ENCODE measurements around the gene ARHGAP15. TPM values are rescaled to one million over a fixed set of nuclear protein-coding genes. Genes with fewer than 3 reads are reported as not detected.

Gene ARHGAP15
- total RNA-seq, 1 experiment from 2014 or later: 0.41 TPM

GRCh38 chr2:143551971-143552650 is 422.9 kb downstream of the ARHGAP15 start:
- ChIA-PET CTCF (no interaction called here), POLR2A (no interaction called here)
- in situ Hi-C loops (cut with HindIII; ENCODE audit: low pct_unique_long_range_greater_than_20kb, low sequenced_read_pairs): no loop called here
- H3K4me3 ChIP-seq (ENCODE audit: low read depth in 2 of 2, low read length in 2 of 2): no peak overlapping the region
- BruUV-seq (replicated peaks): no TSS peak
- no peaks in the 10 kb centered on the region for H3K9me3 ChIP-seq (ENCODE audit: control insufficient read depth, insufficient read depth, low read depth, low read length)
- no peaks in the 10 kb centered on the region for H3K4me1 ChIP-seq (ENCODE audit: control insufficient read depth, insufficient read depth, low read length)
- TF ChIP-seq, protein P1, sequence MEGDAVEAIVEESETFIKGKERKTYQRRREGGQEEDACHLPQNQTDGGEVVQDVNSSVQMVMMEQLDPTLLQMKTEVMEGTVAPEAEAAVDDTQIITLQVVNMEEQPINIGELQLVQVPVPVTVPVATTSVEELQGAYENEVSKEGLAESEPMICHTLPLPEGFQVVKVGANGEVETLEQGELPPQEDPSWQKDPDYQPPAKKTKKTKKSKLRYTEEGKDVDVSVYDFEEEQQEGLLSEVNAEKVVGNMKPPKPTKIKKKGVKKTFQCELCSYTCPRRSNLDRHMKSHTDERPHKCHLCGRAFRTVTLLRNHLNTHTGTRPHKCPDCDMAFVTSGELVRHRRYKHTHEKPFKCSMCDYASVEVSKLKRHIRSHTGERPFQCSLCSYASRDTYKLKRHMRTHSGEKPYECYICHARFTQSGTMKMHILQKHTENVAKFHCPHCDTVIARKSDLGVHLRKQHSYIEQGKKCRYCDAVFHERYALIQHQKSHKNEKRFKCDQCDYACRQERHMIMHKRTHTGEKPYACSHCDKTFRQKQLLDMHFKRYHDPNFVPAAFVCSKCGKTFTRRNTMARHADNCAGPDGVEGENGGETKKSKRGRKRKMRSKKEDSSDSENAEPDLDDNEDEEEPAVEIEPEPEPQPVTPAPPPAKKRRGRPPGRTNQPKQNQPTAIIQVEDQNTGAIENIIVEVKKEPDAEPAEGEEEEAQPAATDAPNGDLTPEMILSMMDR (IDR thresholded peaks at IDR 0.05): no peak
- H3K27me3 ChIP-seq (ENCODE audit: control insufficient read depth, insufficient read depth, low read length): no peaks in the 10 kb centered on the region
- no peak overlapping the region for H3K27ac ChIP-seq (ENCODE audit: low read length)
- H3K36me3 ChIP-seq (ENCODE audit: control insufficient read depth, insufficient read depth, low read length): no peaks in the 10 kb centered on the region
- no peak for DNase-seq (ENCODE audit: low read depth, low spot score)
- ATAC-seq: no peak
- intact Hi-C loops (cut with micrococcal nuclease; ENCODE audit: unreplicated experiment): no loop called here

- intact Hi-C loops (cut with micrococcal nuclease; ENCODE audit: unreplicated experiment): no loop called here
- H3K4me1 ChIP-seq (ENCODE audit: control insufficient read depth, insufficient read depth, low read length): no peaks in the 10 kb centered on the region
- ATAC-seq: no peak
Measured at GRCh38 chr2:143553261-143553660, 424.0 kb downstream of the ARHGAP15 start.

More at GRCh38 chr2:143553261-143553660, 424.0 kb downstream of the ARHGAP15 start:
- H3K27me3 ChIP-seq (ENCODE audit: control insufficient read depth, insufficient read depth, low read length): no peaks in the 10 kb centered on the region
- TF ChIP-seq TCF7L2 (IDR thresholded peaks at IDR 0.05; ENCODE audit: low read depth, low read length) (no peak), POLR2AphosphoS5 (IDR thresholded peaks at IDR 0.05; ENCODE audit: low read depth, low read length) (no peak), SIN3A (IDR thresholded peaks at IDR 0.05; ENCODE audit: borderline replicate concordance, insufficient read depth, low read depth, low read length) (no peak), REST (IDR thresholded peaks at IDR 0.05; ENCODE audit: insufficient read depth in 1 of 2, low read depth in 2 of 2, low read length in 1 of 2) (no peak)
- TF ChIP-seq, protein P1 (IDR thresholded peaks at IDR 0.05): no peak
- ChIA-PET POLR2A (no interaction called here), CTCF (no interaction called here)
- in situ Hi-C loops (cut with HindIII; ENCODE audit: low pct_unique_long_range_greater_than_20kb, low sequenced_read_pairs): no loop called here
- BruUV-seq (replicated peaks): no TSS peak
- H3K9me3 ChIP-seq (ENCODE audit: control insufficient read depth, insufficient read depth, low read depth, low read length): no peaks in the 10 kb centered on the region
- H3K4me3 ChIP-seq (ENCODE audit: low read depth in 2 of 2, low read length in 2 of 2): no peak overlapping the region
- no peaks in the 10 kb centered on the region for H3K36me3 ChIP-seq (ENCODE audit: control insufficient read depth, insufficient read depth, low read length)
- no peak for DNase-seq (ENCODE audit: low read depth, low spot score)
- H3K27ac ChIP-seq (ENCODE audit: low read length): no peak overlapping the region
